Right ventricle myocardium superior (tissue), 1 donor: ENCODE results near the gene SLC35F6. TPM values are rescaled to one million over a fixed set of nuclear protein-coding genes. Genes with fewer than 3 reads are reported as not detected.

Experiments
- ATAC-seq: fragments of 200-7000 bp; cut with Tn5 transposase; one replicate; pipeline ENCODE4 v1.9.1; 2020; ENCODE audit warnings: mild to moderate bottlenecking; ENCODE audit not compliant: poor library complexity
- DNase-seq: peaks from one replicate; pipeline ENCODE4 v3.0.0-alpha.2; 2020
- intact Hi-C: fragments of 100-400 bp; cut with DNase I; formaldehyde crosslinking; loops from one replicate; pipeline ENCODE4 v1.11.2; 2022
- long read RNA-seq: library from polyadenylated mRNA; unstranded; transcript quantifications from one replicate; pipeline ENCODE4 v2.0.0, GENCODE V29; 2021
- total RNA-seq: library from RNA; stranded (reverse); fragmentation: NEBNext Ultra II Directional; extraction: Animal tissue kit (Norgen Biotek cat#: 25700); gene quantifications from one replicate; pipeline ENCODE4 v1.2.1, GENCODE V29; 2021
- donor health status: DM: no; HTN: yes; CAD: no; lungs with severe emphysema.

Gene SLC35F6
- total RNA-seq: 18.3 TPM
- long read RNA-seq, transcript SLC35F6-201 (6 exons, 3,898 nt): major isoform, 12 of 14 reads
- long read RNA-seq, partial matches to known transcripts: 2 of 14 reads
- long read RNA-seq, other reads (novel, unspliced or antisense): 0 of 14 reads

GRCh38 chr2:26764078-26764887 is at the start of gene SLC35F6:
Gene SLC35F6 (plus strand): TSS chr2:26764284. CDS start chr2:26764350, 66 bp downstream.
- intact Hi-C loops: no loop called here
- ATAC-seq: peak; percentile 96
- DNase-seq: peak; percentile 91

- DNase-seq (no peak), ATAC-seq (no peak)
- intact Hi-C loops: no loop called here
Observed at GRCh38 chr2:26715528-26716270, 48.4 kb upstream of the SLC35F6 start.

- no peak for ATAC-seq
- intact Hi-C loops: no loop called here
- no peak for DNase-seq
Observed at GRCh38 chr2:26716340-26716739, 47.7 kb upstream of the SLC35F6 start.

GRCh38 chr2:26716769-26717168 is 47.3 kb upstream of the SLC35F6 start:
- ATAC-seq (no peak), DNase-seq (no peak)
- intact Hi-C loops: no loop called here

- ATAC-seq: peak; percentile 10
- intact Hi-C loops: no loop called here
- no peak for DNase-seq
Observed at GRCh38 chr2:26717362-26717761, 46.7 kb upstream of the SLC35F6 start.

- DNase-seq (no peak), ATAC-seq (no peak)
- intact Hi-C loops: no loop called here
Observed at GRCh38 chr2:26718949-26719686, 45.0 kb upstream of the SLC35F6 start.

- DNase-seq (peak; percentile 93), ATAC-seq (peak; percentile 87)
- intact Hi-C loops: no loop called here
Observed at GRCh38 chr2:26720322-26721114, 43.6 kb upstream of the SLC35F6 start.

- ATAC-seq (no peak), DNase-seq (no peak)
- intact Hi-C loops: no loop called here
Observed at GRCh38 chr2:26721115-26722032, 42.7 kb upstream of the SLC35F6 start.

- DNase-seq (no peak), ATAC-seq (no peak)
- intact Hi-C loops: no loop called here
Observed at GRCh38 chr2:26722328-26722727, 41.8 kb upstream of the SLC35F6 start.

- ATAC-seq: no peak
- intact Hi-C loops: no loop called here
- DNase-seq: no peak
Observed at GRCh38 chr2:26722911-26723310, 41.2 kb upstream of the SLC35F6 start.

GRCh38 chr2:26723475-26723874 is 40.6 kb upstream of the SLC35F6 start:
- DNase-seq (no peak), ATAC-seq (no peak)
- intact Hi-C loops: no loop called here

GRCh38 chr2:26723991-26724750 is 39.9 kb upstream of the SLC35F6 start:
- ATAC-seq: peak; percentile 24
- DNase-seq: peak; percentile 77
- intact Hi-C loops: no loop called here

GRCh38 chr2:26724784-26725520 is 39.1 kb upstream of the SLC35F6 start:
- intact Hi-C loops: no loop called here
- ATAC-seq (no peak), DNase-seq (no peak)

- ATAC-seq (peak; percentile 43), DNase-seq (no peak)
- intact Hi-C loops: no loop called here
Observed at GRCh38 chr2:26725521-26725820, 38.6 kb upstream of the SLC35F6 start.

GRCh38 chr2:26726228-26726627 is 37.9 kb upstream of the SLC35F6 start:
- intact Hi-C loops: no loop called here

More at GRCh38 chr2:26726228-26726627, 37.9 kb upstream of the SLC35F6 start:
- DNase-seq (no peak), ATAC-seq (no peak)
